ENCODE results near the gene ZNF593OS.

The ZNF593OS gene

GRCh38 chr1:26184086-26184485, 12.5 kb upstream of the ZNF593OS start:
- DNase-seq (ENCODE audit: low spot score) = no peak

- no peak for DNase-seq (ENCODE audit: low spot score)
Measured at GRCh38 chr1:26182383-26182696, 10.7 kb upstream of the ZNF593OS start.

- no peak for DNase-seq (ENCODE audit: low spot score)
Measured at GRCh38 chr1:26181586-26182382, 10.2 kb upstream of the ZNF593OS start.

GRCh38 chr1:26180010-26180506, 8.4 kb upstream of the ZNF593OS start:
- DNase-seq (ENCODE audit: low spot score) = no peak

- no peak for DNase-seq (ENCODE audit: low spot score)
Measured at GRCh38 chr1:26177182-26177684, 5.6 kb upstream of the ZNF593OS start, which contains the start of gene CNKSR1. Gene CNKSR1 (plus strand): TSS chr1:26177491. CDS start chr1:26177548, 57 bp downstream.

GRCh38 chr1:26175346-26175745, 3.7 kb upstream of the ZNF593OS start:
- no peak for DNase-seq (ENCODE audit: low spot score)

GRCh38 chr1:26170472-26170821, 1.2 kb downstream of the ZNF593OS start:
- no peak for DNase-seq (ENCODE audit: low spot score)

GRCh38 chr1:26169669-26170471, 1.8 kb downstream of the ZNF593OS start, which contains the start of gene ZNF593:
Gene ZNF593 (plus strand): TSS chr1:26169908. CDS start chr1:26169984, 76 bp downstream.
- peak; percentile 91 for DNase-seq (ENCODE audit: low spot score)

GRCh38 chr1:26169198-26169554, 2.5 kb downstream of the ZNF593OS start:
- DNase-seq (ENCODE audit: low spot score) = no peak

GRCh38 chr1:26168410-26169197, 3.0 kb downstream of the ZNF593OS start, which contains the start of gene C1orf232:
Gene C1orf232 (minus strand): TSS chr1:26168963. CDS start chr1:26168499, 464 bp downstream.
- no peak for DNase-seq (ENCODE audit: low spot score)

- DNase-seq (ENCODE audit: low spot score) = no peak
Measured at GRCh38 chr1:26166719-26167281, 4.8 kb downstream of the ZNF593OS start.

GRCh38 chr1:26164861-26165842, 6.5 kb downstream of the ZNF593OS start:
- no peak for DNase-seq (ENCODE audit: low spot score)

GRCh38 chr1:26164036-26164860, 7.4 kb downstream of the ZNF593OS start:
- no peak for DNase-seq (ENCODE audit: low spot score)

- no peak for DNase-seq (ENCODE audit: low spot score)
Measured at GRCh38 chr1:26163684-26164035, 8.0 kb downstream of the ZNF593OS start.

- no peak for DNase-seq (ENCODE audit: low spot score)
Measured at GRCh38 chr1:26162220-26162709, 9.4 kb downstream of the ZNF593OS start.

- DNase-seq (ENCODE audit: low spot score) = peak; percentile 32
Measured at GRCh38 chr1:26161415-26162219, 10.0 kb downstream of the ZNF593OS start.

- no peak for DNase-seq (ENCODE audit: low spot score)
Measured at GRCh38 chr1:26160527-26161414, 10.9 kb downstream of the ZNF593OS start.

GRCh38 chr1:26159743-26160039, 11.9 kb downstream of the ZNF593OS start:
- DNase-seq (ENCODE audit: low spot score) = no peak

All from globus pallidus (tissue), 1 donor.